HCT116 (cell line): ENCODE measurements around the gene TAGLN2. TPM values are rescaled to one million over a fixed set of nuclear protein-coding genes. Genes with fewer than 3 reads are reported as not detected.

Experiments
- ATAC-seq: fragments of 200-7000 bp; cut with Tn5 transposase; 2 replicates; pipeline ENCODE4 v1.9.1; 2020; ENCODE audit warnings: mild to moderate bottlenecking, moderate library complexity
- BruUV-seq: library from RNA; stranded (reverse); fragments of 400-500 nt; replicated peaks from 2 replicates; lab custom pipeline; 2021; lab: Mats Ljungman, UMichigan
- CTCF ChIA-PET: fragments of 300-600 bp; sonication (Branson Sonifier 250); formaldehyde crosslinking; loops from one replicate; lab custom pipeline; 2021; ENCODE audit warnings: antibody characterized with exemption; lab: Charles Lee
- POLR2A ChIA-PET: fragments of 300-600, 350-600 bp; sonication (Branson Sonifier 250); formaldehyde crosslinking; loops from one replicate; lab custom pipeline; 2021; ENCODE audit warnings: antibody characterized with exemption; lab: Charles Lee
- RAD21 ChIA-PET, 2 experiments: fragments of 300-600 bp; sonication (Branson Sonifier 250); formaldehyde crosslinking; loops; one replicate each; lab custom pipeline; 2023; ENCODE audit warnings: low total read pairs in 2 of 2; ENCODE audit not compliant: uncharacterized antibody in 2 of 2, unreplicated experiment in 2 of 2, low non-redundant PET in 1 of 2; lab: Charles Lee
- DNase-seq: peaks from one replicate; pipeline ENCODE4 v3.0.0-alpha.2; 2010; ENCODE audit warnings: low read depth, low spot score
- H2AFZ ChIP-seq: fragments of 200-600 bp; shearing (Covaris generic), sonication (generic); 2 replicates; pipeline ENCODE4 v1.6.1; 2017; ENCODE audit warnings: low read depth, mixed run types, mixed read lengths, antibody characterized with exemption, low read length; ENCODE audit not compliant: poor library complexity, severe bottlenecking
- H3K27ac ChIP-seq: 2 replicates; pipeline ENCODE4 v1.5.1; 2012; ENCODE audit warnings: low read depth, low read length
- H3K27me3 ChIP-seq: fragments of 200-600 bp; sonication (generic); 2 replicates; pipeline ENCODE4 v1.6.1; 2016; ENCODE audit warnings: mixed run types, low read length, mixed read lengths; ENCODE audit not compliant: insufficient read depth
- H3K36me3 ChIP-seq, 2 experiments: fragments of 200-500 bp in 1 of 2; fragments of 200-600 bp in 1 of 2; sonication (Bioruptor generic) in 1 of 2; sonication (generic) in 1 of 2; 2 replicates each; pipeline versions ENCODE4 v1.5.1 to v1.6.1; 2014 to 2016; ENCODE audit warnings: low read length in 2 of 2, inconsistent platforms in 1 of 2, mixed read lengths in 1 of 2, mixed run types in 1 of 2; ENCODE audit not compliant: insufficient read depth in 2 of 2, control insufficient read depth in 1 of 2
- H3K4me1 ChIP-seq, 2 experiments: fragments of 200-600 bp in 1 of 2; sonication (generic) in 1 of 2; 2 replicates each; pipeline versions ENCODE4 v1.5.1 to v1.6.1; 2012 to 2017; ENCODE audit warnings: low read length in 2 of 2, inconsistent platforms in 1 of 2, mild to moderate bottlenecking in 1 of 2, mixed read lengths in 1 of 2, mixed run types in 1 of 2, moderate library complexity in 1 of 2; ENCODE audit not compliant: insufficient read depth in 2 of 2, control insufficient read depth in 1 of 2
- H3K4me2 ChIP-seq: fragments of 200-600 bp; sonication (generic); 2 replicates; pipeline ENCODE4 v1.6.1; 2017; ENCODE audit warnings: mixed run types, low read length, mixed read lengths
- H3K4me3 ChIP-seq, 2 experiments: fragments of 200-600 bp in 1 of 2; sonication (generic) in 1 of 2; replicated peaks in 1 of 2; 2 replicates each; pipeline ENCODE4 v1.5.1; 2011 to 2016; ENCODE audit warnings: low read length in 2 of 2, control low read depth in 1 of 2, low read depth in 1 of 2, mild to moderate bottlenecking in 1 of 2, mixed read lengths in 1 of 2, mixed run types in 1 of 2
- H3K79me2 ChIP-seq: fragments of 200-600 bp; sonication (generic); 2 replicates; pipeline ENCODE4 v1.6.1; 2017; ENCODE audit warnings: mild to moderate bottlenecking, mixed run types, low read length, moderate library complexity, mixed read lengths; ENCODE audit not compliant: insufficient read depth
- H3K9ac ChIP-seq: fragments of 200-600 bp; sonication (generic); 2 replicates; pipeline ENCODE4 v1.6.1; 2016; ENCODE audit warnings: low read length, mixed read lengths
- H3K9me2 ChIP-seq: fragments of 200-600 bp; sonication (generic), shearing (Covaris generic); 2 replicates; pipeline ENCODE4 v1.6.1; 2017; ENCODE audit warnings: mixed run types, mild to moderate bottlenecking, moderate library complexity; ENCODE audit not compliant: insufficient read depth
- H3K9me3 ChIP-seq, 2 experiments: fragments of 200-500 bp in 1 of 2; fragments of 200-600 bp in 1 of 2; sonication (Bioruptor generic) in 1 of 2; sonication (generic) in 1 of 2; 2 replicates each; pipeline ENCODE4 v1.6.1; 2014 to 2017; ENCODE audit warnings: low read length in 2 of 2, mixed read lengths in 2 of 2, inconsistent platforms in 1 of 2, low read depth in 1 of 2, mild to moderate bottlenecking in 1 of 2, mixed run types in 1 of 2, moderate library complexity in 1 of 2; ENCODE audit not compliant: control insufficient read depth in 1 of 2, insufficient read depth in 1 of 2
- H4K20me1 ChIP-seq: fragments of 200-600 bp; sonication (generic), shearing (Covaris generic); 2 replicates; pipeline ENCODE4 v1.6.1; 2017; ENCODE audit warnings: mixed run types, mild to moderate bottlenecking, moderate library complexity; ENCODE audit not compliant: insufficient read depth
- ATF3 ChIP-seq: IDR thresholded peaks from 2 replicates; pipeline ENCODE4 v1.6.1; 2012
- CEBPB ChIP-seq: IDR thresholded peaks from 2 replicates; pipeline ENCODE4 v1.6.1; 2012; ENCODE audit warnings: low read depth
- CTCF ChIP-seq, 3 experiments: fragments of 200-600 bp in 1 of 3; sonication (generic) in 1 of 3; IDR thresholded peaks in 2 of 3; conservative IDR thresholded peaks in 1 of 3; 2 replicates each; pipeline ENCODE4 v1.5.1; 2012 to 2017; ENCODE audit warnings: low read depth in 2 of 3, low read length in 2 of 3, antibody characterized with exemption in 1 of 3, borderline replicate concordance in 1 of 3, control low read depth in 1 of 3, mild to moderate bottlenecking in 1 of 3, mixed read lengths in 1 of 3, mixed run types in 1 of 3, moderate library complexity in 1 of 3; ENCODE audit not compliant: insufficient read depth in 1 of 3
- EGR1 ChIP-seq: IDR thresholded peaks from 2 replicates; pipeline ENCODE4 v1.6.1; 2012; ENCODE audit warnings: low read depth
- ELF1 ChIP-seq: IDR thresholded peaks from 2 replicates; pipeline ENCODE4 v1.6.1; 2012; ENCODE audit warnings: low read depth, borderline replicate concordance
- EZH2 ChIP-seq: fragments of 200-600 bp; sonication (generic); IDR thresholded peaks from 2 replicates; pipeline ENCODE4 v1.6.1; 2017; ENCODE audit warnings: antibody characterized with exemption, mixed run types
- EZH2phosphoT487 ChIP-seq: fragments of 200-600 bp; IDR thresholded peaks from 2 replicates; pipeline ENCODE4 v1.6.1; 2018; ENCODE audit warnings: antibody characterized with exemption, borderline replicate concordance
- JUND ChIP-seq: IDR thresholded peaks from 2 replicates; pipeline ENCODE4 v1.6.1; 2012
- MAX ChIP-seq: IDR thresholded peaks from 2 replicates; pipeline ENCODE4 v1.6.1; 2012
- POLR2A ChIP-seq: IDR thresholded peaks from 2 replicates; pipeline ENCODE4 v1.7.0; 2011; ENCODE audit warnings: borderline replicate concordance; ENCODE audit not compliant: insufficient read depth, insufficient read length; ENCODE audit errors: extremely low read depth
- RAD21 ChIP-seq: IDR thresholded peaks from 2 replicates; pipeline ENCODE4 v1.6.1; 2012; ENCODE audit warnings: low read depth, mild to moderate bottlenecking
- SP1 ChIP-seq: IDR thresholded peaks from 2 replicates; pipeline ENCODE4 v1.6.1; 2012; ENCODE audit warnings: low read depth
- SRF ChIP-seq: IDR thresholded peaks from 2 replicates; pipeline ENCODE4 v1.6.1; 2012; ENCODE audit warnings: low read depth
- TCF7L2 ChIP-seq: IDR thresholded peaks from 2 replicates; pipeline ENCODE4 v1.7.0; 2011; ENCODE audit warnings: borderline replicate concordance, inconsistent platforms; ENCODE audit not compliant: insufficient read depth, insufficient read length; ENCODE audit errors: extremely low read depth
- ZBTB33 ChIP-seq: IDR thresholded peaks from 2 replicates; pipeline ENCODE4 v1.6.1; 2011; ENCODE audit warnings: mild to moderate bottlenecking, low read length, moderate library complexity; ENCODE audit not compliant: insufficient replicate concordance; ENCODE audit errors: extremely low read depth
- ZFX ChIP-seq: fragments of 450-650 bp; IDR thresholded peaks from 2 replicates; pipeline ENCODE4 v1.6.1; 2017
- intact Hi-C: fragments of 100-400 bp; cut with micrococcal nuclease; formaldehyde crosslinking; loops from 2 replicates; pipeline ENCODE4 v1.10.0; 2022
- total RNA-seq: library from RNA; stranded (reverse); gene quantifications from one replicate; pipeline ENCODE4 v1.2.1, GENCODE V29; 2021; ENCODE audit not compliant: unreplicated experiment

TAGLN2 gene
- total RNA-seq, 1 experiment from 2014 or later = 127 TPM

GRCh38 chr1:159940006-159940620 is 14.8 kb upstream of the TAGLN2 start:
- intact Hi-C loops = no loop called here
- H2AFZ ChIP-seq = no peak overlapping the region

More at GRCh38 chr1:159940006-159940620, 14.8 kb upstream of the TAGLN2 start:
- H3K27ac ChIP-seq = no peak overlapping the region
- ChIA-PET POLR2A (interaction anchor here (1.0 kb wide), 1 partner anchor 67 kb away, joined by 3 read pairs; no protein-coding TSS in a partner anchor), RAD21 (interaction anchor here in 1 of 2 experiments (1.0 to 1.4 kb wide), 2 partner anchors 68 kb away, joined by 3 to 5 read pairs; no protein-coding TSS in a partner anchor), CTCF (interaction anchor here (10.1 kb wide), 1 partner anchor 66 kb away, joined by 170 read pairs; no protein-coding TSS in a partner anchor)
- no peaks in the 10 kb centered on the region for H3K27me3 ChIP-seq
- ATAC-seq = no peak
- H4K20me1 ChIP-seq = no peaks in the 10 kb centered on the region
- no peaks in the 10 kb centered on the region for H3K9me2 ChIP-seq
- no TSS peak for BruUV-seq
- H3K4me1 ChIP-seq = peaks cover 6 to 22% of the 10 kb centered on the region in 2 experiments
- DNase-seq = no peak
- 0 out of 4 replicates have a peak, but pooled peaks cover 0 to 2% of the 10 kb centered on the region in 2 experiments for H3K36me3 ChIP-seq
- TF ChIP-seq EZH2phosphoT487 (no peak), JUND (no peak), ATF3 (no peak), CEBPB (no peak), TCF7L2 (no peak), EZH2 (no peak), ELF1 (no peak), POLR2A (no peak), ZBTB33 (no peak), EGR1 (no peak), SP1 (no peak), MAX (no peak), RAD21 (no peak), ZFX (no peak), SRF (no peak), CTCF (IDR thresholded peaks at IDR 0.05 in 2 of 3, conservative IDR thresholded peaks at IDR 0.05 in 1 of 3; ENCODE audit: borderline replicate concordance in 1 of 3, insufficient read depth in 1 of 3, low read depth in 2 of 3, low read length in 2 of 3) (no peak)
- no peaks in the 10 kb centered on the region for H3K79me2 ChIP-seq
- no peak overlapping the region for H3K4me2 ChIP-seq
- no peak overlapping the region for H3K4me3 ChIP-seq
- no peak overlapping the region for H3K9ac ChIP-seq
- no peaks in the 10 kb centered on the region for H3K9me3 ChIP-seq
